Endothelial cell of umbilical vein (primary cell): ENCODE data around the gene TMED7. TPM values are rescaled to one million over a fixed set of nuclear protein-coding genes. Genes with fewer than 3 reads are reported as not detected.

ENCODE experiments used
- BruUV-seq: library from RNA; stranded (reverse); fragments of 400-500 nt; replicated peaks from 2 replicates; lab custom pipeline; 2021; lab: Mats Ljungman, UMichigan
- CTCF ChIA-PET: fragments of 300-600, 350-600 bp; sonication (Branson Sonifier 250); formaldehyde crosslinking; loops from one replicate; lab custom pipeline; 2021; ENCODE audit warnings: antibody characterized with exemption, inconsistent platforms; lab: Charles Lee
- POLR2A ChIA-PET: fragments of 300-600, 350-600 bp; sonication (Branson Sonifier 250); formaldehyde crosslinking; loops from one replicate; lab custom pipeline; 2021; ENCODE audit warnings: antibody characterized with exemption, inconsistent platforms; lab: Charles Lee
- DNase-seq: peaks from one replicate; pipeline ENCODE4 v3.0.0-alpha.2; 2011; ENCODE audit warnings: low read depth, low spot score
- FAIRE-seq: peaks from 2 replicates; lab custom pipeline; 2011; peaks lifted over from hg19 to GRCh38; lab: Jason Lieb, UNC
- H2AFZ ChIP-seq: 2 replicates; pipeline ENCODE4 v1.6.0; 2012; ENCODE audit warnings: low read depth, low read length, control low read depth, inconsistent platforms
- H3K27ac ChIP-seq: 2 replicates; pipeline ENCODE4 v1.5.1; 2011; ENCODE audit warnings: low read depth, mild to moderate bottlenecking, control low read depth, low read length, moderate library complexity; ENCODE audit not compliant: insufficient read depth
- H3K27me3 ChIP-seq, 2 experiments: 2 replicates each; pipeline versions ENCODE4 v1.6.0 to v1.6.1; 2011; ENCODE audit warnings: low read length in 2 of 2, mixed read lengths in 1 of 2; ENCODE audit not compliant: control insufficient read depth in 2 of 2, insufficient read depth in 2 of 2
- H3K36me3 ChIP-seq, 2 experiments: 2 replicates in 1 of 2; 3 replicates in 1 of 2; pipeline ENCODE4 v1.5.1; 2011; ENCODE audit warnings: low read length in 2 of 2, mild to moderate bottlenecking in 1 of 2, moderate library complexity in 1 of 2; ENCODE audit not compliant: control insufficient read depth in 2 of 2, insufficient read depth in 2 of 2; ENCODE audit errors: extremely low read depth in 1 of 2
- H3K4me1 ChIP-seq: 3 replicates; pipeline ENCODE4 v1.5.1; 2011; ENCODE audit warnings: mild to moderate bottlenecking, low read length; ENCODE audit not compliant: control insufficient read depth, insufficient read depth; ENCODE audit errors: extremely low read depth
- H3K4me2 ChIP-seq: 2 replicates; pipeline ENCODE4 v1.6.1; 2011; ENCODE audit warnings: low read length, control low read depth, mixed read lengths; ENCODE audit not compliant: insufficient read depth
- H3K4me3 ChIP-seq, 3 experiments: fragments of 200-600 bp in 1 of 3; sonication (generic), shearing (Covaris generic) in 1 of 3; replicated peaks in 1 of 3; 2 replicates each; pipeline ENCODE4 v1.5.1; 2011 to 2016; ENCODE audit warnings: control low read depth in 3 of 3, low read length in 3 of 3, mild to moderate bottlenecking in 2 of 3, inconsistent platforms in 1 of 3, low read depth in 1 of 3, moderate library complexity in 1 of 3; ENCODE audit not compliant: insufficient read depth in 1 of 3
- H3K79me2 ChIP-seq: 2 replicates; pipeline ENCODE4 v1.6.0; 2012; ENCODE audit warnings: low read length, inconsistent platforms; ENCODE audit not compliant: control insufficient read depth, insufficient read depth
- H3K9ac ChIP-seq: replicated peaks from 2 replicates; pipeline ENCODE3; 2011; ENCODE audit warnings: low read length, control low read depth; ENCODE audit not compliant: insufficient read depth; ENCODE audit errors: extremely low read depth
- H3K9me1 ChIP-seq: replicated peaks from 3 replicates; pipeline ENCODE4 v1.6.0; 2011; ENCODE audit warnings: mild to moderate bottlenecking, low read length; ENCODE audit not compliant: control insufficient read depth, insufficient read depth; ENCODE audit errors: extremely low read depth
- H3K9me3 ChIP-seq: replicated peaks from 2 replicates; pipeline ENCODE4 v1.5.1; 2012; ENCODE audit warnings: low read length, inconsistent platforms; ENCODE audit not compliant: control insufficient read depth, insufficient read depth
- H4K20me1 ChIP-seq: replicated peaks from 2 replicates; pipeline ENCODE3; 2011; ENCODE audit warnings: mild to moderate bottlenecking, low read length; ENCODE audit not compliant: control insufficient read depth, insufficient read depth; ENCODE audit errors: extremely low read depth
- CTCF ChIP-seq, 2 donors: IDR thresholded peaks; 1 replicate in 1 of 2; 2 replicates in 1 of 2; pipeline ENCODE4 v1.5.1; 2011; ENCODE audit warnings: low read length in 2 of 2, mild to moderate bottlenecking in 2 of 2, moderate library complexity in 2 of 2, control low read depth in 1 of 2, inconsistent platforms in 1 of 2, low read depth in 1 of 2; ENCODE audit not compliant: insufficient read depth in 1 of 2; ENCODE audit errors: extremely low read depth in 1 of 2
- EZH2 ChIP-seq: IDR thresholded peaks from 2 replicates; pipeline ENCODE4 v1.6.1; 2012; ENCODE audit warnings: borderline replicate concordance, low read depth, mild to moderate bottlenecking, moderate library complexity, low read length, inconsistent platforms; ENCODE audit not compliant: severe bottlenecking
- FOS ChIP-seq: IDR thresholded peaks from 2 replicates; pipeline ENCODE4 v1.6.1; 2011; ENCODE audit warnings: mild to moderate bottlenecking, low read length, moderate library complexity, borderline replicate concordance; ENCODE audit not compliant: insufficient read depth
- GATA2 ChIP-seq: IDR thresholded peaks from 2 replicates; pipeline ENCODE4 v1.7.0; 2011; ENCODE audit warnings: low read depth, mild to moderate bottlenecking, moderate library complexity, mixed read lengths, low read length; ENCODE audit not compliant: insufficient read length, insufficient read depth
- JUN ChIP-seq: IDR thresholded peaks from 2 replicates; pipeline ENCODE4 v1.6.1; 2011; ENCODE audit warnings: borderline replicate concordance, low read depth; ENCODE audit not compliant: insufficient read length, insufficient read depth
- MYC ChIP-seq: IDR thresholded peaks from one replicate; pipeline ENCODE4 v1.6.1; 2011; ENCODE audit warnings: mild to moderate bottlenecking, low read depth, low read length
- POLR2A ChIP-seq: IDR thresholded peaks from 2 replicates; pipeline ENCODE4 v1.6.1; 2012; ENCODE audit warnings: low read depth, mild to moderate bottlenecking, control low read depth, low read length
- POLR2AphosphoS5 ChIP-seq: IDR thresholded peaks from 2 replicates; pipeline ENCODE4 v1.6.1; 2012; ENCODE audit warnings: low read depth, mild to moderate bottlenecking, control low read depth, low read length, moderate library complexity; ENCODE audit not compliant: insufficient read depth
- dilution Hi-C: fragments of 300-500 bp; cut with MboI; formaldehyde crosslinking; loops from one replicate; pipeline ENCODE4 v1.15.0; 2019; ENCODE audit warnings: low sequenced_read_pairs; ENCODE audit not compliant: extremely low pct_ligation_motif_present
- intact Hi-C: fragments of 100-400 bp; cut with micrococcal nuclease; formaldehyde crosslinking; loops from one replicate; pipeline ENCODE4 v1.10.0; 2022
- polyA plus RNA-seq, 4 experiments: library from polyadenylated mRNA; depleted of rRNA in 3 of 4; stranded (reverse) in 3 of 4; unstranded in 1 of 4; fragments of >200 nt; gene quantifications; 2 replicates each; pipeline versions ENCODE4 v1.2.1 to v1.2.3, GENCODE V29; 2011 to 2012; ENCODE audit warnings: missing spikeins in 1 of 4
- total RNA-seq: library from RNA; stranded (reverse); gene quantifications from 2 replicates; pipeline ENCODE4 v1.2.3, GENCODE V29; 2021
- TF ChIP-seq, protein P1 (sequence below): IDR thresholded peaks from 2 replicates; pipeline ENCODE4 v1.6.1; 2011; ENCODE audit not compliant: insufficient read depth, insufficient read length

The TMED7 gene
- total and polyA plus RNA-seq, 2 donors (not counting 3 experiments of a cell fraction or from before 2014, with no cell fraction given), result 57.6 to 101 TPM

DNA sequence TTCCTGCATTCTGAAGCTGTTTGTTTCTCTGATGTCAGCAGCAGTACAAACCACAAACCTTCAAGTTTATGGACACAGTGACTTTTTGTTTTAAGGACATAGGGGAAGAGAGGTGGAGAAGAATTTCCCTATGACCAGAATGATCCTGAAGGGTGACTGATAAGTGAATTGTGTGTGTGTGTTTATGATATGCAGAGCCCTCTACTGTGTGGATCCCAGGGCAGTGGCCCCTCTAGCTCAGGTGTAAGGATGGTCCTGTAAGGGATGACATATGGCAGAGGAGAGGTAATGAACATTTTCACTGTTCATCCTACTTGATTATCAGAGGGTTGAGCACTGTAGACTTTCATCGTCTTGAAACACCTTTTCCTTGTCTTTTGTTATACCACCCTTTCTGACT is 30.6 kb upstream of the TMED7 start:
- no peaks in the 10 kb centered on the region for H4K20me1 ChIP-seq
- H3K9me1 ChIP-seq, result no peaks in the 10 kb centered on the region
- H3K27me3 ChIP-seq, result no peaks in the 10 kb centered on the region
- H3K36me3 ChIP-seq, result no peaks in the 10 kb centered on the region
- CTCF ChIA-PET, result interaction anchor here (0.5 kb wide), 1 partner anchor 14 kb away, joined by 3 read pairs; no protein-coding TSS in a partner anchor
- POLR2A ChIA-PET, result no interaction called here
- no peak overlapping the region for H2AFZ ChIP-seq
- H3K27ac ChIP-seq, result no peak overlapping the region
- no TSS peak for BruUV-seq
- TF ChIP-seq JUN (no peak), POLR2AphosphoS5 (no peak), EZH2 (no peak), CTCF (IDR thresholded peaks at IDR 0.05; ENCODE audit: extremely low read depth in 1 of 2, insufficient read depth in 1 of 2, low read depth in 1 of 2, low read length in 2 of 2) (no peak), MYC (no peak), POLR2A (no peak), FOS (no peak), GATA2 (no peak)
- TF ChIP-seq, protein P1, sequence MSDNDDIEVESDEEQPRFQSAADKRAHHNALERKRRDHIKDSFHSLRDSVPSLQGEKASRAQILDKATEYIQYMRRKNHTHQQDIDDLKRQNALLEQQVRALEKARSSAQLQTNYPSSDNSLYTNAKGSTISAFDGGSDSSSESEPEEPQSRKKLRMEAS, result no peak
- H3K9me3 ChIP-seq, result no peaks in the 10 kb centered on the region
- dilution Hi-C loops, result no loop called here
- intact Hi-C loops, result no loop called here
- H3K9ac ChIP-seq, result no peak overlapping the region
- no peaks in the 10 kb centered on the region for H3K79me2 ChIP-seq
- H3K4me1 ChIP-seq, result no peaks in the 10 kb centered on the region
- FAIRE-seq, result no peak
- DNase-seq, result no peak
- H3K4me2 ChIP-seq, result no peak overlapping the region
- H3K4me3 ChIP-seq, result no peak overlapping the region
